Activated B cell treated with CpG ODN at 0.5 μM for 24 hours (primary cell): ENCODE data around the gene ZNF322. TPM values are rescaled to one million over a fixed set of nuclear protein-coding genes. Genes with fewer than 3 reads are reported as not detected.

ENCODE experiments used
- ATAC-seq: fragments of 200-7000 bp; cut with Tn5 transposase; one replicate; pipeline ENCODE4 v1.10.0; 2021; ENCODE audit warnings: low read depth, mild to moderate bottlenecking, moderate library complexity
- CTCF ChIA-PET: fragments of 350-600 bp; sonication (Branson Sonifier 250); formaldehyde crosslinking; loops from one replicate; lab custom pipeline; 2021; ENCODE audit warnings: antibody characterized with exemption; lab: Charles Lee
- POLR2A ChIA-PET: fragments of 350-600 bp; sonication (Branson Sonifier 250); formaldehyde crosslinking; loops from one replicate; lab custom pipeline; 2021; ENCODE audit warnings: antibody characterized with exemption; lab: Charles Lee
- DNase-seq: peaks from one replicate; pipeline ENCODE4 v3.0.0; 2022
- H3K27ac Mint-ChIP-seq: one replicate; pipeline ENCODE4 v1.8.0; 2020; ENCODE audit warnings: mixed read lengths
- H3K27me3 Mint-ChIP-seq: one replicate; pipeline ENCODE4 v1.8.0; 2021; ENCODE audit warnings: mixed read lengths
- H3K36me3 Mint-ChIP-seq: one replicate; pipeline ENCODE4 v1.8.0; 2021; ENCODE audit warnings: low read depth, mixed read lengths
- H3K4me1 Mint-ChIP-seq: one replicate; pipeline ENCODE4 v1.8.0; 2021; ENCODE audit warnings: mixed read lengths
- H3K4me3 Mint-ChIP-seq: one replicate; pipeline ENCODE4 v1.8.0; 2020; ENCODE audit warnings: mild to moderate bottlenecking, mixed read lengths
- H3K9me3 Mint-ChIP-seq: one replicate; pipeline ENCODE4 v1.8.0; 2020; ENCODE audit warnings: mixed read lengths
- intact Hi-C: fragments of 100-400 bp; cut with micrococcal nuclease; formaldehyde crosslinking; loops from one replicate; pipeline ENCODE4 v1.15.1; 2024
- total RNA-seq: library from RNA; stranded (reverse); gene quantifications from 2 replicates; pipeline ENCODE4 v1.2.3, GENCODE V29; 2022
- TF ChIP-seq, protein P1 (sequence below): fragments of 200-600 bp; IDR thresholded peaks from one replicate; pipeline ENCODE4 v1.8.0; 2022; ENCODE audit warnings: antibody characterized with exemption, mild to moderate bottlenecking

Gene ZNF322
- total RNA-seq, 1 donor from 2014 or later: 20.4 TPM

DNA sequence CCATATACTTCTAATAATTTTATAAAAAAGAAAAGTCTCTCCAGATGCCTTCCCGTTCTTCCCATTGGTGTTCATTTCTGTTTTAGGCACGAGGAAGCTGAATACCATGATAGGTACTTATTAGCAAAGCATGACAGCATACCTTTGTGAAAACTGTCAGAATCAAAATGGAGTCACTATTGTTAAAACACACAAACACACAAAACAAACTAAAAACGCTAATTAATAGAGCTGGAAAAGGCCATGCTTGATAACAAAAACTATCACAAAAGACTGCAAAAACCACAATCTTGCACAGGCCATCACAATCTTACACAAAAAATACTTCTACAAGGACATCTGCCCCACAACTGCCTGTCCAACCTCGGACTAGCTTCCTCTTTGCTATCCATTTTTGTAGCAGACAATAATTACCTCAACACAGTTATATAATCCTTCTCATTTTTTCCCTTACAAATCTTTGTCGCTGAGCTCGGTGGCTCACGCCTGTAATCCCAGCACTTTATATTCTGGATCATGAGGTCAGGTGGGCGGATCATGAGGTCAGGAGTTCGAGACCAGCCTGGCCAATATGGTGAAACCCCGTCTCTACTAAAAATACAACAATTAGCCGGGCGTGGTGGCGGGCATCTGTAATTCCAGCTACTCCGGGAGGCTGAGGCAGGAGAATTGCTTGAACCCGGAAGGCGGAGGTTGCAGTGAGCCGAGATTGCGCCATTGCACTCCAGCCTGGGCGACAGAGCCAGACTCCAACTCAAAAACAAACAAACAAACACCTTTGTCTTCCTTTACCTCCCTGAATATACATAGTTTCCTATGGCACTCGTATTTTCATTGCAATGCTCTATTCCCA lies 66.0 kb downstream of the ZNF322 start:
- intact Hi-C loops: loop anchor here (10.0 kb wide), 2 partner anchors 881 to 1271 kb away; partner anchors contain the start of gene ZNF184
- ChIA-PET POLR2A (interaction anchor here (0.6 to 4.9 kb wide), 3 partner anchors 16 to 407 kb away, joined by 3 to 15 read pairs (median 10); a partner anchor contains a TSS), CTCF (interaction anchor here (1.6 to 3.4 kb wide), 2 partner anchors 24 to 252 kb away, joined by 4 to 23 read pairs; no protein-coding TSS in a partner anchor)
- Mint-ChIP-seq H3K4me1 (peaks cover 12% of the 10 kb centered on the region), H3K27me3 (peaks cover 18% of the 10 kb centered on the region), H3K36me3 (peaks cover 7% of the 10 kb centered on the region), H3K27ac (no peak overlapping the region), H3K9me3 (no peaks in the 10 kb centered on the region), H3K4me3 (no peak overlapping the region)
- DNase-seq (no peak), ATAC-seq (no peak)
- TF ChIP-seq, protein P1, sequence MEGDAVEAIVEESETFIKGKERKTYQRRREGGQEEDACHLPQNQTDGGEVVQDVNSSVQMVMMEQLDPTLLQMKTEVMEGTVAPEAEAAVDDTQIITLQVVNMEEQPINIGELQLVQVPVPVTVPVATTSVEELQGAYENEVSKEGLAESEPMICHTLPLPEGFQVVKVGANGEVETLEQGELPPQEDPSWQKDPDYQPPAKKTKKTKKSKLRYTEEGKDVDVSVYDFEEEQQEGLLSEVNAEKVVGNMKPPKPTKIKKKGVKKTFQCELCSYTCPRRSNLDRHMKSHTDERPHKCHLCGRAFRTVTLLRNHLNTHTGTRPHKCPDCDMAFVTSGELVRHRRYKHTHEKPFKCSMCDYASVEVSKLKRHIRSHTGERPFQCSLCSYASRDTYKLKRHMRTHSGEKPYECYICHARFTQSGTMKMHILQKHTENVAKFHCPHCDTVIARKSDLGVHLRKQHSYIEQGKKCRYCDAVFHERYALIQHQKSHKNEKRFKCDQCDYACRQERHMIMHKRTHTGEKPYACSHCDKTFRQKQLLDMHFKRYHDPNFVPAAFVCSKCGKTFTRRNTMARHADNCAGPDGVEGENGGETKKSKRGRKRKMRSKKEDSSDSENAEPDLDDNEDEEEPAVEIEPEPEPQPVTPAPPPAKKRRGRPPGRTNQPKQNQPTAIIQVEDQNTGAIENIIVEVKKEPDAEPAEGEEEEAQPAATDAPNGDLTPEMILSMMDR: no peak

DNA sequence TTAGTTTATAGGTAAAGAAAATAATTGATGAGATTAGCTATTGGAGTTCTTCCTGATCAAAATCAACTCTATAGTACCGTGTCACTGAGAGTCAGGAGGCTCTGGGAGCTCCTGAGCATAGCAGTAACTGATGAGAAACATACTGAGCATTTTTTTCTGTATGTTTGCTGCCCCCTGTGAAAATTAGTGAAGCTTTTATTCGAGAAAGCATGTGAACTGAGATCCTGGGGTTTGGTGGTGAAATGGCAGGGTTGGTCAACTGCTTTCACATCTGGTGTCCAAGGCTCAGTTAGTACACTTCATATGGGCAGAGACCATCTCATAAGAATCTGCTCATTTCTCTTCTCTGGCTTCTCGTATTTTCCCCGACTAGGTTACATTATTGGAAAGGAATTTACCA lies 66.9 kb downstream of the ZNF322 start:
- DNase-seq (no peak), ATAC-seq (no peak)
- TF ChIP-seq, protein P1: no peak
- Mint-ChIP-seq H3K4me1 (peaks cover 4% of the 10 kb centered on the region), H3K4me3 (no peak overlapping the region), H3K9me3 (no peaks in the 10 kb centered on the region), H3K27ac (no peak overlapping the region), H3K36me3 (no peaks in the 10 kb centered on the region), H3K27me3 (peaks cover 18% of the 10 kb centered on the region)
- intact Hi-C loops: loop anchor here (10.0 kb wide), 2 partner anchors 882 to 1272 kb away; partner anchors contain the start of gene ZNF184
- CTCF ChIA-PET: interaction anchor here (1.6 kb wide), 1 partner anchor 23 kb away, joined by 4 read pairs; no protein-coding TSS in a partner anchor
- POLR2A ChIA-PET: interaction anchor here (4.9 kb wide), 1 partner anchor 15 kb away, joined by 15 read pairs; no protein-coding TSS in a partner anchor

DNA sequence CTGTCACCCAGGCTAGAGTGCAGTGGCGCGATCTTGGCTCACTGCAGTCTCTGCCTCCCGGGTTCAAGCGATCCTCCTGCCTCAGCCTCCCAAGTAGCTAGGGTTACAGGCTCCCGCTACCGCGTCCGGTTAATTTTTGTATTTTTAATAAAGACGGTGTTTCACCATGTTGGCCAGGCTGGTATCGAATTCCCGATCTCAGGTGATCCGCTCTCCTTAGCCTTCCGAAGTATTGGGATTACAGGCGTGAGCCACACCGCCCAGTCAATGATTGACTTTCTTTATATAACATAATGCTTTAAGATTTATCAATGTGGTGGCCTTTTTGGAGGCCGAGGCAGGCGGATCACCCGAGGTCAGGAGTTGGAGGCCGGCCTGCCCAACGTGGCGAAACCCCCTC lies 70.6 kb downstream of the ZNF322 start:
- ChIA-PET POLR2A (interaction anchor here (1.2 kb wide), 1 partner anchor 12 kb away, joined by 3 read pairs; no protein-coding TSS in a partner anchor), CTCF (no interaction called here)
- Mint-ChIP-seq H3K36me3 (no peaks in the 10 kb centered on the region), H3K27me3 (peaks cover 24% of the 10 kb centered on the region), H3K9me3 (no peaks in the 10 kb centered on the region), H3K4me3 (no peak overlapping the region), H3K27ac (no peak overlapping the region), H3K4me1 (no peaks in the 10 kb centered on the region)
- DNase-seq (no peak), ATAC-seq (no peak)
- intact Hi-C loops: no loop called here
- TF ChIP-seq, protein P1: no peak

Other genes with a start within 250 kb of the ZNF322 start
- gene BTN3A3, start 219.2 kb downstream of the ZNF322 start, total RNA-seq: 51.9 and 54.1 TPM in 2 replicates
- 39.7 and 45.1 TPM in 2 replicates for gene BTN2A1, start 201.8 kb downstream of the ZNF322 start, total RNA-seq
- 0.18 and 0.46 TPM in 2 replicates for gene BTN1A1, start 159.4 kb downstream of the ZNF322 start, total RNA-seq
- gene HMGN4, start 121.4 kb downstream of the ZNF322 start, total RNA-seq: 74.5 and 82.2 TPM in 2 replicates
- 30.7 and 30.8 TPM in 2 replicates for gene ABT1, start 62.8 kb downstream of the ZNF322 start, total RNA-seq